Subcutaneous abdominal adipose tissue (tissue), 5 donors: Measurements from ENCODE around the gene DBH.

Source experiments
- H3K27ac ChIP-seq: one replicate; pipeline ENCODE4 v1.7.0; 2013; ENCODE audit warnings: low read depth, mild to moderate bottlenecking, inconsistent platforms, low read length, moderate library complexity
- H3K27me3 ChIP-seq, 5 donors: one replicate each; pipeline ENCODE4 v1.7.0; 2013; ENCODE audit warnings: low read length in 5 of 5, inconsistent platforms in 1 of 5; ENCODE audit not compliant: control insufficient read depth in 5 of 5, insufficient read depth in 4 of 5
- H3K36me3 ChIP-seq, 5 donors: one replicate each; pipeline ENCODE4 v1.7.0; 2013; ENCODE audit warnings: low read length in 5 of 5; ENCODE audit not compliant: control insufficient read depth in 5 of 5, insufficient read depth in 5 of 5
- H3K4me1 ChIP-seq, 5 donors: one replicate each; pipeline ENCODE4 v1.7.0; 2013; ENCODE audit warnings: low read length in 5 of 5, mild to moderate bottlenecking in 3 of 5, moderate library complexity in 1 of 5; ENCODE audit not compliant: control insufficient read depth in 5 of 5, insufficient read depth in 5 of 5
- H3K4me3 ChIP-seq, 5 donors: one replicate each; pipeline ENCODE4 v1.7.0; 2013; ENCODE audit warnings: low read length in 5 of 5, low read depth in 1 of 5
- H3K9ac ChIP-seq, 5 donors: one replicate each; pipeline ENCODE4 v1.7.0; 2013; ENCODE audit warnings: low read length in 5 of 5, mild to moderate bottlenecking in 4 of 5, moderate library complexity in 3 of 5
- H3K9me3 ChIP-seq, 5 donors: one replicate each; pipeline ENCODE4 v1.7.0; 2013; ENCODE audit warnings: low read length in 5 of 5; ENCODE audit not compliant: control insufficient read depth in 5 of 5
- donor health status: healthy.
- donor health status: healthy.
- donor health status: healthy.
- donor health status: healthy.
- donor health status: healthy.

Gene DBH

DNA sequence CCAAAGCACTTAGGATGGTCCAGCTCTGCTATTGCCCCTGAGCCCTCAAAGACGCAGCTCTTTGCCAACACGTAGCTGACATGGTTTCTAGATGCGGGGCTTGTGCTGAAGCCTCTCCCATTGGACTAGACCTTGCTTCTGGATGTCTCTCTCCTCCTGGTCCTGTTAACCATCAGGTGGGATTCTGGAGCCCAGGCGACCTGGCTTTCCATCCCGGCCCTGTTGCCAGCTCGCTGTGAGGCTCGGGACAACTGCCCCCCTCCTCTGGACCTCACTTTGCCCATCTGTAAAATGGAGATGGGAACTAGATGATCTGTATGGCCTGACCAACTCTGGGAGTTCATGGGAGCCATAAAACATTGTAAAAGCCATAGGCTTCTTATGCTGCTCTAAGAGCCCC lies 4.0 kb downstream of the DBH start:
- peaks cover 0 to 6% (median 0%) of the 10 kb centered on the region in 5 donors for H3K4me1 ChIP-seq
- no peaks in the 10 kb centered on the region for H3K36me3 ChIP-seq
- H3K9ac ChIP-seq, result no peak overlapping the region
- peaks cover 0 to 39% (median 26%) of the 10 kb centered on the region in 5 donors for H3K27me3 ChIP-seq
- no peaks in the 10 kb centered on the region for H3K9me3 ChIP-seq
- H3K27ac ChIP-seq, result no peak overlapping the region
- no peak overlapping the region for H3K4me3 ChIP-seq

DNA sequence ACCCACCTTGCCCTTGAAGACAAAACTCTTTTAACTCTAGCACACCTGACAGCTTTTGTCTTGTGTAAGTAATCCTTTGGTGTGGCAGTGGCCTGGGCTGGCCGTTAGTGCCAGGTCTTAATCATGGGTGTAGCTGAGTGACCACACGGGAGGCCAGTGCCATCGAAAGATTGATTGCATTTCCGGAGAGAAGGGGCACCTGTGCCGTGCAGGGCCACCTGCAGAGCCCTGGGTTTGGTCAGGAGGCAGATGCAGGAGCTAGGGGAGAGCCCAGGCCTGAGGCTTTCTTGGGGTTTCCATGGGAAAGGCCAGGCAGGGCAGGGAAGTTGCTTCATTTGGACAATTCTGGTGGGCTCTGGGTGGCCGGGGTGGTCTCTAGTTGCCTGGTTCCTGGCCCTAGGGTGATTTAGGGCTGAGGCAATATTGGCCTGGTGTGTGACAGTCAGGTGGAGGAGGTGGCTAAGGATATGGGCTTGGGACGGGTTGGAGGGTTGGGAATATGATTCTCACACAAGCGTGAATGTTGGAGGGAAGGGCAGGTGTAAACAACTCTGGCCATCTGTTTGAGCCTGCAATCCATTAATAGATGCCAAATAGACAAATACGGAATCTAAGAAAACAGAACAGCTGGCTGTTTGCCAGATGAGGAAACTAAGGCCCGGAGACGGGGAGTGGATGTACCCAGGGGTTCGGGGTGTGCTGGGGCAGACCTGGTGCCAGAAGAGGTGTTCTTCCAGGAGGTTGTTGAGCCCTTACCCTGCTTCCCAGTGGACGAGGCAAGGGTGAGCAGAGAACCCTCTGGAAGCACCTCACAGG lies 4.6 kb downstream of the DBH start:
- Histone ChIP-seq H3K27me3 (peaks cover 0 to 37% (median 25%) of the 10 kb centered on the region in 5 donors), H3K36me3 (no peaks in the 10 kb centered on the region), H3K27ac (no peak overlapping the region), H3K9me3 (no peaks in the 10 kb centered on the region), H3K4me1 (peaks cover 0 to 6% (median 0%) of the 10 kb centered on the region in 5 donors), H3K9ac (no peak overlapping the region), H3K4me3 (no peak overlapping the region)

DNA sequence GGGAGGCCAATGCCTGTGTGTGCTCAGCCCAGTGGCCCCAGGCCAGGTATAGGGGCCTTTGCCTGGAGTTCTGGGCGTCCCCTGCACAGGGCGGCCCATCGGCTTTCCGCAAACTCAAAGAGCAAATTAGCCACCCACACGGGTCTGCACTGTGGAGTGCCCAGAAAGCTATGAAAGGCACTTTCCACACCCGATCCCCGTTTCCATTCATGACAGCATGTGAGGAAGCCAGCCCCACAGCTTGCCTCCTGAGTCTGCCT lies 5.2 kb downstream of the DBH start:
- H3K27me3 ChIP-seq, result peaks cover 0 to 33% (median 21%) of the 10 kb centered on the region in 5 donors
- peaks cover 0 to 6% (median 0%) of the 10 kb centered on the region in 5 donors for H3K4me1 ChIP-seq
- H3K4me3 ChIP-seq, result no peak overlapping the region
- no peaks in the 10 kb centered on the region for H3K36me3 ChIP-seq
- H3K27ac ChIP-seq, result no peak overlapping the region
- H3K9ac ChIP-seq, result no peak overlapping the region
- H3K9me3 ChIP-seq, result no peaks in the 10 kb centered on the region

DNA sequence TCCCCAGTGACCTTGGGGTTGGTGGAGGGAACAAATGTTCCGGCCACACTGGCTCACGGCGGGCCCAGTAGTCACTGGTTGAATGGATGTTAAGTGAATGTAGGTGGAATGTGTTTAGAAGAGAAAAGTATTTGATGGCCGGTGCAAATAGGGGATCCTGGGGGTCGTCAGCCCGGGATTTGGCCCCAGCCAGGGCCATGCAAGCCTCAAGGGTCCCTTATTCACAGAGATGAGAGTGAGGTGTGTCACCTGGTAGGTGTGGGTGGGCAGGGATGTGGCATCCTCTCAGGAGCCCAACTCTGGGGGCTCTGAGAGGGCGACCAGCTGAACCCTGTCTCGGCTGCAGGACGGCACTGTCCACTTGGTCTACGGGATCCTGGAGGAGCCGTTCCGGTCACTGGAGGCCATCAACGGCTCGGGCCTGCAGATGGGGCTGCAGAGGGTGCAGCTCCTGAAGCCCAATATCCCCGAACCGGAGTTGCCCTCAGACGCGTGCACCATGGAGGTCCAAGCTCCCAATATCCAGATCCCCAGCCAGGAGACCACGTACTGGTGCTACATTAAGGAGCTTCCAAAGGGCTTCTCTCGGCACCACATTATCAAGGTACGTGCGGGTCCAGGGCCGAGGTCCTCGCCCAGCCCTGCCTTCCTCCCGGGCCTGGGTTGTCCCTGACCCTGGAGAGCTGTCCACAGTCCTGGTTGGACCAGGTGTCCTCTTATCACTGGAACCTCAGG lies 5.9 kb downstream of the DBH start:
- Histone ChIP-seq H3K27ac (no peak overlapping the region), H3K27me3 (peaks cover 3 to 28% (median 22%) of the 10 kb centered on the region in 5 donors), H3K9me3 (no peaks in the 10 kb centered on the region), H3K4me1 (peaks cover 0 to 6% (median 0%) of the 10 kb centered on the region in 5 donors), H3K36me3 (no peaks in the 10 kb centered on the region), H3K9ac (no peak overlapping the region), H3K4me3 (no peak overlapping the region)

DNA sequence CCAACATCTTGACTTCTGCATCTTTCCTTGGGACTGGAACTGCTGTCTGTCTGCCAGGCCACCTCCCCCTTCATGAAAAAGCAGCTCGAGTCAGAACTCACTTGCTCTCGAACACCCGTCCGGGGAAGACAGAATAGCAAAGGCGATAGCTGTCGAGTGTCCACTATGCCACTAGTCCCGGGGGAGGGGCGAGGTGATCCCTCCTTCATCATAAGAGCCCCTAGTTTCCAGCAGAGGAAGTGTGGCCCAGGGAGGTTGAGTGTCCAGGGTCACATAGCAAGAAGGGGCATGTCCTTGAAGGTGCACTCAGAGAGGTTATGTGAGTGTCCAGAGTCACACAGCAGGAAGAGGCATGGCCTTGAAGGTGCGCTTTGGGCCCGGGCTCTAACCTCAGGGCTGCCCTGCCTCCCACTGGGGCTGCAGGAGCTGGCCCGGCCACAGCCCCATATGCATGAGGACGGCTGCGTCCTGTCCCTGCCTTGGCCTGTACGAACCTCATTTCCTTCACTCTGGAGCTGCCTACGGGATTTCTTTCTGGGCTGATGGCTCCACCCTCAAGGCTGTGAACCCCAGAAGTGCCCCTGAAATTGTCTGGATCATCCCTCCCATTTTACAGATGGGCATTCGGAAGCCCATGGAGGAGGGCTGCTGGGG lies 6.7 kb downstream of the DBH start:
- peaks cover 0 to 6% (median 0%) of the 10 kb centered on the region in 5 donors for H3K4me1 ChIP-seq
- H3K9me3 ChIP-seq, result no peaks in the 10 kb centered on the region
- H3K4me3 ChIP-seq, result no peak overlapping the region
- H3K9ac ChIP-seq, result no peak overlapping the region
- peaks cover 0 to 30% (median 25%) of the 10 kb centered on the region in 5 donors for H3K27me3 ChIP-seq
- no peak overlapping the region for H3K27ac ChIP-seq
- no peaks in the 10 kb centered on the region for H3K36me3 ChIP-seq

DNA sequence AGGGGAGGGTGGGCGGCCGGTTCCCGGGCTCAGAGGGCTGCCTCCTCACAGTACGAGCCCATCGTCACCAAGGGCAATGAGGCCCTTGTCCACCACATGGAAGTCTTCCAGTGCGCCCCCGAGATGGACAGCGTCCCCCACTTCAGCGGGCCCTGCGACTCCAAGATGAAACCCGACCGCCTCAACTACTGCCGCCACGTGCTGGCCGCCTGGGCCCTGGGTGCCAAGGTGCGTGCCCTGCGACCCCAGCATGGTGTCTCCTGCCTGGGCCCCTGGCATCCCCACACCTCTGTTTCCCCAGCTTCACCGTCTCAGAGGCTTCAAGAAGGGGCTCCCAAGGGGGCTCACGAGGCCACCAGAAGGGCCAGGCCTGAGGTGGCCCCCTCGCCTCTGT lies 7.2 kb downstream of the DBH start:
- H3K4me1 ChIP-seq, result peaks cover 0 to 6% (median 0%) of the 10 kb centered on the region in 5 donors
- H3K27me3 ChIP-seq, result peaks cover 0 to 34% (median 28%) of the 10 kb centered on the region in 5 donors
- no peak overlapping the region for H3K4me3 ChIP-seq
- no peaks in the 10 kb centered on the region for H3K9me3 ChIP-seq
- no peak overlapping the region for H3K9ac ChIP-seq
- H3K27ac ChIP-seq, result no peak overlapping the region
- H3K36me3 ChIP-seq, result no peaks in the 10 kb centered on the region

DNA sequence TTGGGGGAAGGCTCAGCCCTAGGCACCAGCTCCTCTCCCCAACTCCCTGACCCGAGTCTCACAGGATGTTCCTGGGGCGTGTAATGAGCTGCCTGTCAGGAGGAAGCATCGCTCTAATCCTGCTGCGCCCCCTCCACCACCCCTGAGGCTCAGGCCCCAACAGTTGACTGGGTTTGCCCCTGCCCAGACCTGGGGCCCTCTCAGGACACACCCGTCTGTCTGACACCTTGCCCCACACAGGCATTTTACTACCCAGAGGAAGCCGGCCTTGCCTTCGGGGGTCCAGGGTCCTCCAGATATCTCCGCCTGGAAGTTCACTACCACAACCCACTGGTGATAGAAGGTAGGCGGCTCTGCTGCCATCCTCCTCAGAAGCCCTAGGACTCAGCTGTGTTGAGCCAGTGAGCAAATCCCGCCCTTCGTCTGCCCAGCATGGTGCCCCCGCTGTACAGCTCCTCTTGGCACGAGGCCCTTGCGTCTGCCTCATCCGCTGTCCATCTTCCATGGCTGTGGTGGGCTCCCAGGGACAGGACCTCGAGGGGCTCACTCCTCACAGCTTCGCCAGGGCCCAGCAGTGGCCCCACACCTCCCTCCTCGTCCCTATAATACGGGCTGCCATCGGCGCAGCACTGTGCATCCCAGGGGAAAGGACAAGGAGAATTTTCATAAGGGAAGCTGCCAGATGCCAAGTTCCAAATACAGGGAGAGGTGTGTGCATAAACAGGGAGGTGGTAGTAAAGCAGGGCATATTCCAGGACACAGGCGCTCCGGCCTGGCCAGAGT lies 8.0 kb downstream of the DBH start:
- no peaks in the 10 kb centered on the region for H3K36me3 ChIP-seq
- H3K4me1 ChIP-seq, result peaks cover 0 to 6% (median 0%) of the 10 kb centered on the region in 5 donors
- peaks cover 0 to 34% (median 29%) of the 10 kb centered on the region in 5 donors for H3K27me3 ChIP-seq
- no peaks in the 10 kb centered on the region for H3K9me3 ChIP-seq
- no peak overlapping the region for H3K9ac ChIP-seq
- no peak overlapping the region for H3K4me3 ChIP-seq
- no peak overlapping the region for H3K27ac ChIP-seq

DNA sequence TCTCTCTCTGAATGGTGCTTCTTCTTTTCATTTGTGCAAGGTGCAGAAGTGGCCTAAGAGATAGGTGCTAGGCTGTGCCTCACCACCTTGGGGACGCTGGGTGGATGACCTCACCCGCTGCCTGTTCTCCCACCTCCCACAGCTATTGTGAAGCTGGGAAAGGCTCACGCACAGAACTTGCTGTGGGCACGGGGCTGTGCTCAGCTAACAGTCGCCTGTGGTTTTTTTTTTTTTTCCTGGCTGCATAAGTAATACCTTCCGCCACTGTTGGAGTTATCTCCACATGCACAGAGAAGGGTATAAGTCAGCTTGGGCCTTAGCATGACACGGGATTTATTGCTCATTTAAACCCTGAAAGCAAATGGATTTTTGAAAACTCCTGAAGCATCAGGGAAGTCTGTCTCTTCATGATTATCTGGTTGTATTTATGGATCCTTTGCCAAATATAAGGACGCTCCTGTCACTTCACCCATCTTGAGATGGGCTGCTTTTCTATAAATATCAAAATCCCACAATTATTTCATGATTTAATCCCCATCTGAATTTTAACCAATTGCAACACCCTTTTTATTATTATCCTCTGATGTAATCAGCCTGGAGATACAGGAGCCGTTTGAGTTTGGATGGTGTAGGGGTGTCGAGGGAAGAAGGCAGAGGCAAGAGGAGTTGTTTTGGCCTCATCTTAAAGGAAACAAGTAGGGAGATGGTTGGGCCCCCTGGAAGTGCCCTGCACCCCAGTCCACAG lies 9.0 kb downstream of the DBH start:
- Histone ChIP-seq H3K4me3 (no peak overlapping the region), H3K36me3 (no peaks in the 10 kb centered on the region), H3K27ac (no peak overlapping the region), H3K9ac (no peak overlapping the region), H3K9me3 (no peaks in the 10 kb centered on the region), H3K27me3 (peaks cover 0 to 34% (median 29%) of the 10 kb centered on the region in 5 donors), H3K4me1 (peaks cover 0 to 6% (median 0%) of the 10 kb centered on the region in 5 donors)

DNA sequence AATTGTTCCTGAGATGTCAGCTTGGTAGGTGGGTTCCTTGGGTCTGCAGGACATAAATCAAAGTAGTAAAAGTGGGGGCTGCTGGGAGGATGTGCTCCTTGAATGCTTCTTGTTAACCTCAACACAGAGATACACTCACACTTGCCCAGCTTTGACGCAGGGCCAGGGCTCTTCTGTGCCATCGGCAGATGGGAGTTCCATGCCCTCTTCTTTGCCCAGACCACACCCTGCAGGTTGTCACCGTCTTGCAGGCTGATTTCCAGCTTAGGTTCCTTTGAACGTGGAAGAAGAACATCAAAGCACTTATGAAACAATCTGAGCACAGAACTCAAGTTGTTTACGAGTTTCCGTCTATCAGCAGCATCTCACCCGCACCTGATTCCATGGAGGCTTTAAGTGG lies 11.0 kb downstream of the DBH start:
- Histone ChIP-seq H3K4me1 (peaks cover 0 to 6% (median 0%) of the 10 kb centered on the region in 5 donors), H3K27me3 (peaks cover 0 to 40% (median 24%) of the 10 kb centered on the region in 5 donors)

More for the DNA sequence above, 11.0 kb downstream of the DBH start:
- Histone ChIP-seq H3K27ac (no peak overlapping the region), H3K9me3 (no peaks in the 10 kb centered on the region), H3K4me3 (no peak overlapping the region), H3K9ac (no peak overlapping the region), H3K36me3 (no peaks in the 10 kb centered on the region)
